WERI-Rb-1 (cell line): ENCODE measurements around the gene RSPO1.

ENCODE experiments used
- DNase-seq: peaks from one replicate; pipeline ENCODE4 v3.0.0-alpha.2; 2020
- H3K27ac ChIP-seq: fragments of 250-450 bp; sonication (Bioruptor Pico); 2 replicates; pipeline ENCODE4 v1.5.1; 2020; ENCODE audit warnings: mild to moderate bottlenecking, moderate library complexity
- H3K27me3 ChIP-seq: fragments of 250-450 bp; sonication (Bioruptor Pico); 2 replicates; pipeline ENCODE4 v1.5.1; 2021; ENCODE audit warnings: mild to moderate bottlenecking, low read depth, moderate library complexity; ENCODE audit not compliant: insufficient read depth, severe bottlenecking
- H3K36me3 ChIP-seq: fragments of 250-450 bp; sonication (Bioruptor Pico); 2 replicates; pipeline ENCODE4 v1.5.1; 2020; ENCODE audit warnings: mild to moderate bottlenecking, moderate library complexity
- H3K4me3 ChIP-seq: 2 replicates; pipeline ENCODE4 v1.5.1; 2011; ENCODE audit warnings: low read depth, mild to moderate bottlenecking, control low read depth, low read length
- H3K9me3 ChIP-seq: fragments of 250-450 bp; sonication (Bioruptor Pico); 2 replicates; pipeline ENCODE4 v1.5.1; 2021; ENCODE audit warnings: mild to moderate bottlenecking, moderate library complexity; ENCODE audit not compliant: severe bottlenecking
- CTCF ChIP-seq: IDR thresholded peaks from 2 replicates; pipeline ENCODE4 v1.5.1; 2011; ENCODE audit warnings: low read depth, mild to moderate bottlenecking, control low read depth, inconsistent platforms, low read length

Gene RSPO1

DNA sequence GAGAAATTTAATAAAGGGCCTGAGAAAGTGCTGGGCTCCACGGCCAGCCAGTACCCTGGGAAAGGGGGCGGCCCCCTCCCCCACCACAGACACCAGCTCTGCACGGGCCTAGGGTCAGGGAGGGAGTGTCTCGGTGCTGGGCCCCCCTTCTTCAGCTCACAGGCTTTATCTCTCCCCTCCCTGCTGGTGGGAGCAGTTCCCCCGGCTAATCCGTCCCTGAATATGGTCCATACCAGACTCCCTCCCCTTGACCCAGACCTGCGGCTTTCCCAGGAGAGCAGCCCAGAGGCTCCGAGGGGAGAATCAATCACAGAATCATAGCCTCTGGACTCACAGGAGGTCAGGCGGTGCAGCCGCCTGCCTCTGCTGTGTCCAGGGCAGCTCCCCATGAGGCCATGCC is 26.0 kb upstream of the RSPO1 start:
- Histone ChIP-seq H3K27ac (peak overlapping the region; percentile 56), H3K27me3 (no peaks in the 10 kb centered on the region), H3K36me3 (no peaks in the 10 kb centered on the region), H3K4me3 (no peak overlapping the region), H3K9me3 (no peaks in the 10 kb centered on the region)
- no peak for TF ChIP-seq CTCF
- DNase-seq = peak; percentile 68

GRCh38 chr1:37658486-37658885 is 23.8 kb upstream of the RSPO1 start:
- H3K27me3 ChIP-seq = no peaks in the 10 kb centered on the region
- DNase-seq = no peak
- no peaks in the 10 kb centered on the region for H3K9me3 ChIP-seq
- TF ChIP-seq CTCF = no peak
- no peak overlapping the region for H3K4me3 ChIP-seq
- no peak overlapping the region for H3K27ac ChIP-seq
- H3K36me3 ChIP-seq = no peaks in the 10 kb centered on the region

DNA sequence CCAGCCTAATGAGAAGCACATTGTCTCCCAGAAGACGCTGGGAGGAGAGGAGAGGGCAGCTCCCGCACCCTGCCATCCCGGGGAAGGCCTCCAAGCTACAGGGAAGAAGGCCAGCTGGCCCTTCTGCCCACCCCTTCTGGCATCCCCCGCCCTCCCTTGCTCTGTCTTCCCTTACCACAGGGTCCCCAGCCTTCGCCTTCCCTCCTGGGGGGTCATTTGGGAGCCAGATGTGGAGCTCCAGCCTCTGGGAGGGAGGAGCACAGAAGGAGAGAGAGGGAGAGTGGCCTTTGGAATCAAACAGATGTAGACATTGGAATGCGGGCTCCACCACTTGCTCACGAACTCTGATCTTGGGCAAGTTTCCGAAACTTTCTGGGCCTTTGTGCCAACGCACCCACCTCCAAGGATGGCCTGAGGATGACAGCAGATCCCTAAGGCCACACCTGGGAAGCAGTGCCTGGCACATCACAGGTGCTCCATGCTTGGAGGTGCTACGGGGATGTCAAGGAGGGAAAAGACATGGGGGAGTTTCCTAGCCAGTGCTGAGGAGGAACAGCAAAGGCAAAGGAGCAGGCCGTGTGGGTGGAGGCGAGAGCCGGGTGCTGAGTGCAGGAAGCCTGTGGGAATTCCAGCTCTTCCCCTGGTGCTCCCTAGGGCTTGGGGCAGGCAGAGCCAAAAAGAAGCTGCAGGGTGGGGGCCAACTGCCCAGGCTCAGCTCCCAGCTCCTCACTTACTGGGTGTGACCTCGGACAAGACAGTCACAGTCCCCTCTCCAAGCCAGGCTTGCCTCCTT is 23.1 kb upstream of the RSPO1 start:
- no peaks in the 10 kb centered on the region for H3K27me3 ChIP-seq
- no peak overlapping the region for H3K27ac ChIP-seq
- no peaks in the 10 kb centered on the region for H3K9me3 ChIP-seq
- DNase-seq = no peak
- H3K4me3 ChIP-seq = no peak overlapping the region
- H3K36me3 ChIP-seq = no peaks in the 10 kb centered on the region
- no peak for TF ChIP-seq CTCF

- no peak overlapping the region for H3K4me3 ChIP-seq
- no peak for DNase-seq
These were observed 22.2 kb upstream of the RSPO1 start for GRCh38 chr1:37656881-37657280.

GRCh38 chr1:37656026-37656425 is 21.3 kb upstream of the RSPO1 start:
- no peaks in the 10 kb centered on the region for H3K27me3 ChIP-seq
- H3K9me3 ChIP-seq = no peaks in the 10 kb centered on the region
- no peak for DNase-seq
- no peak overlapping the region for H3K27ac ChIP-seq
- no peak overlapping the region for H3K4me3 ChIP-seq
- no peak for TF ChIP-seq CTCF
- H3K36me3 ChIP-seq = no peaks in the 10 kb centered on the region

More at GRCh38 chr1:37656881-37657280, 22.2 kb upstream of the RSPO1 start:
- Histone ChIP-seq H3K27ac (no peak overlapping the region), H3K27me3 (no peaks in the 10 kb centered on the region), H3K36me3 (no peaks in the 10 kb centered on the region), H3K9me3 (no peaks in the 10 kb centered on the region)
- no peak for TF ChIP-seq CTCF

- Histone ChIP-seq H3K27ac (no peak overlapping the region), H3K36me3 (no peaks in the 10 kb centered on the region), H3K9me3 (no peaks in the 10 kb centered on the region), H3K27me3 (no peaks in the 10 kb centered on the region), H3K4me3 (no peak overlapping the region)
- no peak for TF ChIP-seq CTCF
- no peak for DNase-seq
These were observed 20.6 kb upstream of the RSPO1 start for GRCh38 chr1:37655274-37655673.
